Body of pancreas (tissue), 4 donors: ENCODE data around the gene ARHGEF7. TPM values are rescaled to one million over a fixed set of nuclear protein-coding genes. Genes with fewer than 3 reads are reported as not detected.

Experiments used
- ATAC-seq: fragments of 150-250 bp; one replicate; pipeline ENCODE4 v1.9.1; 2016
- DNase-seq, 4 donors: peaks; one replicate each; pipeline ENCODE4 v3.0.0-alpha.2; 2019
- H3K27ac ChIP-seq, 4 donors: fragments of 200-600 bp; sonication (generic); 1 replicate in 3 of 4; 2 replicates in 1 of 4; pipeline versions ENCODE4 v1.5.1 to v1.6.1; 2016 to 2019; ENCODE audit warnings: mild to moderate bottlenecking in 1 of 4, mixed read lengths in 1 of 4, moderate library complexity in 1 of 4
- H3K27me3 ChIP-seq, 2 donors: fragments of 200-600 bp; sonication (generic); one replicate each; pipeline ENCODE4 v1.6.0; 2016; ENCODE audit warnings: mild to moderate bottlenecking in 1 of 2
- H3K36me3 ChIP-seq, 2 donors: fragments of 200-600 bp; sonication (generic); replicated peaks in 1 of 2; 2 replicates each; pipeline ENCODE4 v1.5.1; 2016; ENCODE audit warnings: low read depth in 2 of 2; ENCODE audit not compliant: insufficient read depth in 1 of 2
- H3K4me1 ChIP-seq: fragments of 200-600 bp; sonication (generic); one replicate; pipeline ENCODE4 v1.6.0; 2016
- H3K4me3 ChIP-seq, 2 donors: fragments of 200-600 bp; sonication (generic); 1 replicate in 1 of 2; 2 replicates in 1 of 2; pipeline ENCODE4 v1.5.1; 2016 to 2019
- H3K9me3 ChIP-seq, 3 donors: fragments of 200-600 bp; sonication (generic); 1 replicate in 2 of 3; 2 replicates in 1 of 3; pipeline ENCODE4 v1.5.1; 2016
- POLR2A ChIP-seq, 3 donors: fragments of 450-650 bp; IDR thresholded peaks; one replicate each; pipeline ENCODE4 v1.6.1; 2016; ENCODE audit warnings: antibody characterized with exemption in 3 of 3, mild to moderate bottlenecking in 2 of 3
- WGBS, 2 donors: methylation state at CpG; one replicate each; pipeline ENCODE4 v1.1.5; 2017; 5-methylcytosine and 5-hydroxymethylcytosine counted together
- intact Hi-C: fragments of 100-400 bp; cut with DNase I; formaldehyde crosslinking; loops from one replicate; pipeline ENCODE4 v1.15.1; 2023
- total RNA-seq, 2 donors: library from RNA; depleted of rRNA; stranded (reverse); fragments of >200 nt; gene quantifications; one replicate each; pipeline ENCODE4 v1.1.0, GENCODE V29; 2016
- TF ChIP-seq, protein P1 (sequence below), 7 experiments: fragments of 450-650 bp in 4 of 7; fragments of 200-600 bp in 3 of 7; sonication (generic) in 3 of 7; IDR thresholded peaks; one replicate each; pipeline ENCODE4 v1.5.1; 2016 to 2019; ENCODE audit warnings: antibody characterized with exemption in 7 of 7

ARHGEF7 gene
- total RNA-seq, 2 donors from 2014 or later, result 27.5 to 81.4 TPM

DNA sequence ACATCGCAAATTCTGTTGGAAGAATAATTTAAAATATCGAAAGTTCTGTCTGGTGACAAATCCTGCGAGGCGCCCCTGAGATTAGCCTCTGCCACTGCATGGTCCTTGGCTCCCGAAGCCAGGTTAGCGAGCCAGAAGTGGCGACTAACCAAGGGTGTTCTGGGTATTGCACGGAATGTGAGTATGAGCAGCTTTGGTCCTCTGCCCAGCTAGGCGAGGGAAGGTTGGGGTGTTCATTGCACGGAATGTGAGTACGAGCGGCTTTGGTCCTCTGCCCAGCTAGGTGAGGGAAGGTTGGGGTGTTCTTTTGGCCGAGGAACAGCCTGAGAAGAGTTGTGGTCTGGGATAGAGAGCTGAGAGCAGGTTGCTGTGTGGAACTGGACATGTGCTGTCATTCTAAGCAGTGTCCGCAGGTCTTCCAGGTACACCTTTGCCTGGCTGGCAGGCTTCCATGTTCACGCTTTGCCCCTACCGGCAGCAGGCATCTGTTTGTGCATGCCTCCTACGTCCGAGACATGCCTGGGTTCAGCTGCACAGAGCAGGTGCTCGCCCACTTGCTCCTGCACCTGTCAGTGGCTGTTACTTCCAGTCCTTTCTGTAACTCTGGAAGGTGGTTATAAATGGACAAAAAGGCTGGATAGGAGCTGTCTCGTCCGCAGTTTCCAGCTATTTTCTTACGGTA, 187.1 kb downstream of the ARHGEF7 start:
- H3K4me3 ChIP-seq, result no peak overlapping the region
- H3K9me3 ChIP-seq, result no peaks in the 10 kb centered on the region
- no peak for DNase-seq
- H3K4me1 ChIP-seq, result no peaks in the 10 kb centered on the region
- ATAC-seq, result no peak
- intact Hi-C loops, result no loop called here
- H3K27ac ChIP-seq, result no peak overlapping the region
- WGBS, 2 donors, result 93 to 98% methylated on average over 22 of the region's 22 CpGs
- H3K27me3 ChIP-seq, result no peaks in the 10 kb centered on the region
- TF ChIP-seq, protein P1, sequence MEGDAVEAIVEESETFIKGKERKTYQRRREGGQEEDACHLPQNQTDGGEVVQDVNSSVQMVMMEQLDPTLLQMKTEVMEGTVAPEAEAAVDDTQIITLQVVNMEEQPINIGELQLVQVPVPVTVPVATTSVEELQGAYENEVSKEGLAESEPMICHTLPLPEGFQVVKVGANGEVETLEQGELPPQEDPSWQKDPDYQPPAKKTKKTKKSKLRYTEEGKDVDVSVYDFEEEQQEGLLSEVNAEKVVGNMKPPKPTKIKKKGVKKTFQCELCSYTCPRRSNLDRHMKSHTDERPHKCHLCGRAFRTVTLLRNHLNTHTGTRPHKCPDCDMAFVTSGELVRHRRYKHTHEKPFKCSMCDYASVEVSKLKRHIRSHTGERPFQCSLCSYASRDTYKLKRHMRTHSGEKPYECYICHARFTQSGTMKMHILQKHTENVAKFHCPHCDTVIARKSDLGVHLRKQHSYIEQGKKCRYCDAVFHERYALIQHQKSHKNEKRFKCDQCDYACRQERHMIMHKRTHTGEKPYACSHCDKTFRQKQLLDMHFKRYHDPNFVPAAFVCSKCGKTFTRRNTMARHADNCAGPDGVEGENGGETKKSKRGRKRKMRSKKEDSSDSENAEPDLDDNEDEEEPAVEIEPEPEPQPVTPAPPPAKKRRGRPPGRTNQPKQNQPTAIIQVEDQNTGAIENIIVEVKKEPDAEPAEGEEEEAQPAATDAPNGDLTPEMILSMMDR (IDR thresholded peaks at IDR 0.05), result no peak
- TF ChIP-seq POLR2A (IDR thresholded peaks at IDR 0.05), result no peak
- H3K36me3 ChIP-seq, result peaks cover 0 to 30% of the 10 kb centered on the region in 2 donors

DNA sequence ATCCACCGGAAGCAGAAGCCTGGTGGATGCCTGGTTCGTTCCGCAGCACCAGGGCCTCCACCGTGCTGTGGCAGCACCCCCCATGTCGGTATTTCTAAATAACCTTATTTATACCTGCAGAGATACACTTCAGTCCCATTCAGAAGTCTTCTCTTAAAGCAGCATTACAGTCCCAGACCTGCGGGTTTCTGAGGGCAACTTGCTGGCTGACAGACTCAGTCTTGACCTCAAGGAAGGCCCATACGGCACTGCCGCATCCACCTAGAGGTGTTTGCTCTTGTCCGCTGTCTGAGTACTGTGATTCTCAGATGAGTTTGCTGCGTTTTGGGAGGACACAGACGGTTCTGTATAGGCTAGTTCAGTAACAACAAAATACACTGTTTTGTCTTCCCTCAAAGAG, 188.4 kb downstream of the ARHGEF7 start:
- H3K27me3 ChIP-seq, result no peaks in the 10 kb centered on the region
- no peaks in the 10 kb centered on the region for H3K9me3 ChIP-seq
- TF ChIP-seq POLR2A (IDR thresholded peaks at IDR 0.05), result no peak
- TF ChIP-seq, protein P1 (IDR thresholded peaks at IDR 0.05), result no peak
- 92 to 94% methylated on average over 11 of the region's 11 CpGs for WGBS, 2 donors
- DNase-seq (no peak), ATAC-seq (no peak)
- H3K4me1 ChIP-seq, result no peaks in the 10 kb centered on the region
- no peak overlapping the region for H3K4me3 ChIP-seq
- H3K36me3 ChIP-seq, result peaks cover 0 to 30% of the 10 kb centered on the region in 2 donors
- H3K27ac ChIP-seq, result no peak overlapping the region
- intact Hi-C loops, result no loop called here

DNA sequence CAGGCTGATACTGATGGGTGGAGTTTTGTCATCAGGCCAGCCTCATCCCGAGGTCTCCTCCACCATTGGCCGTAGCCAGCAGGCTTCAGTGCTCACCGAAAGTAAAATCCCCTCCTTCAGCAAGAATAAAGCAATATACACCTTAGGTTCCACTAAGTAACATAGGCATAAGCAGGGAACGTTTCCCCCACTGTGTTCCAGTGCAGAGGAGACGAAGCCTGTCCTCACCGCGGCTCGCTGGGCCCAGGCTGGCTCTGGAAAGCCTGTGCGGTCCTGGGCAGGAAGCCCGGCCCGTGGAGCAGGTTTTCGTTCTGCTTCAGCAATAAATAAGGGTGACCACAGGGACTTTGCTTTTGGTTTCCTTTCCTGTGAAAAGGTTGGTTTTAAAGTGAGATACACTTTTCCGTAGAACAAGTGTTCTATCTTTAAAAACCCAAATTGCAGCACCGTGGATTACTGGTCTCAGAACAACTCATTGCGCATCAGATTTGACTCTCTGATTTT, 189.0 kb downstream of the ARHGEF7 start:
- Histone ChIP-seq H3K4me1 (no peaks in the 10 kb centered on the region), H3K36me3 (peaks cover 0 to 30% of the 10 kb centered on the region in 2 donors), H3K27ac (no peak overlapping the region), H3K27me3 (no peaks in the 10 kb centered on the region), H3K9me3 (no peaks in the 10 kb centered on the region), H3K4me3 (no peak overlapping the region)
- ATAC-seq (no peak), DNase-seq (no peak)
- WGBS, 2 donors, result 90 to 94% methylated on average over 14 to 15 of the region's 15 CpGs
- TF ChIP-seq, protein P1 (IDR thresholded peaks at IDR 0.05), result no peak
- TF ChIP-seq POLR2A (IDR thresholded peaks at IDR 0.05), result no peak
- intact Hi-C loops, result no loop called here

GRCh38 chr13:111304603-111305289, 189.6 kb downstream of the ARHGEF7 start:
- WGBS, 2 donors, result 94 to 96% methylated on average over 20 of the region's 20 CpGs
- Histone ChIP-seq H3K4me1 (no peaks in the 10 kb centered on the region), H3K9me3 (no peaks in the 10 kb centered on the region), H3K27ac (no peak overlapping the region), H3K36me3 (peaks cover 0 to 30% of the 10 kb centered on the region in 2 donors), H3K4me3 (no peak overlapping the region), H3K27me3 (no peaks in the 10 kb centered on the region)
- no peak for TF ChIP-seq POLR2A (IDR thresholded peaks at IDR 0.05)
- ATAC-seq, result no peak
- intact Hi-C loops, result no loop called here
- DNase-seq, result no peak

DNA sequence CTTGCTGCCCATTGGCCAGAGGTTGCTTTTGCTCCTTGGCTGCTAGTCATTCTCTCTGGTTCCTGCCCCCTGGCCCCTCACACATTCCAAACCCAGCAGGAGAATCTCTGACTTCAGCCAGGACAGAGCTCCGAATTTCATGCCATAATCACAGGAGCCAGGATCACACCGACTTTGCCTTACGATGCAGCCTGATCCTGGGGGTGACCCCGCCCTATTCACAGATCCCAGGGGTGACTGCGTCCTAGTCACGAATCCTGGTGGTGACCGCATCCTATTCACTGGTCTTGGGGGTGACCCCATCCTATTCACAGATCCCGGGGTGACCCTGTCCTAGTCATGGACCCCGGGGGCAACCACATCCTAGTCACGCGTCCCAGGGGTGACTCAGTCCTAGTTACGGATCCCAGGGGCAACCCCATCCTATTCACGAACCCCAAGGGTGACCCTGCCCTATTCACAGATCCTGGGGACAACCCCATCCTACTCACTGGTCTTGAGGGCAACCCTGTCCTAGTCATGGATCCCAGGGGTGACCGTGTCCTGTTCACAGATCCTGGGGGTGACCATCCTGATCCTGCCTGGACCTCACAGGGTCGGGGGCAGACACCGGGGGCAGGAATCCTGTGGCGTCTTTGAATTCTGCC, 198.0 kb downstream of the ARHGEF7 start:
- no peaks in the 10 kb centered on the region for H3K27me3 ChIP-seq
- H3K9me3 ChIP-seq, result no peaks in the 10 kb centered on the region
- H3K27ac ChIP-seq, result no peak overlapping the region
- intact Hi-C loops, result no loop called here
- no peak for TF ChIP-seq POLR2A (IDR thresholded peaks at IDR 0.05)
- TF ChIP-seq, protein P1 (IDR thresholded peaks at IDR 0.05), result no peak
- H3K4me1 ChIP-seq, result no peaks in the 10 kb centered on the region
- no peaks in the 10 kb centered on the region for H3K36me3 ChIP-seq
- H3K4me3 ChIP-seq, result no peak overlapping the region
- no peak for ATAC-seq
- 97 to 98% methylated on average over 6 to 17 of the region's 17 CpGs for WGBS, 2 donors
- DNase-seq, result no peak
